HG02798 (cell line): ENCODE data around the gene RGSL1.

Source experiments
- ATAC-seq: cut with Tn5 transposase; IDR thresholded peaks from one replicate; pipeline ENCODE4 v1.9.1; 2021; ENCODE audit warnings: mild to moderate bottlenecking; ENCODE audit not compliant: unreplicated experiment, poor library complexity

Gene RGSL1

GRCh38 chr1:182450087-182450486, at the start of gene RGSL1:
TSS of gene RGSL1 (plus strand) at chr1:182450146. CDS start at chr1:182450166, 20 bp downstream.
- no peak for ATAC-seq

DNA sequence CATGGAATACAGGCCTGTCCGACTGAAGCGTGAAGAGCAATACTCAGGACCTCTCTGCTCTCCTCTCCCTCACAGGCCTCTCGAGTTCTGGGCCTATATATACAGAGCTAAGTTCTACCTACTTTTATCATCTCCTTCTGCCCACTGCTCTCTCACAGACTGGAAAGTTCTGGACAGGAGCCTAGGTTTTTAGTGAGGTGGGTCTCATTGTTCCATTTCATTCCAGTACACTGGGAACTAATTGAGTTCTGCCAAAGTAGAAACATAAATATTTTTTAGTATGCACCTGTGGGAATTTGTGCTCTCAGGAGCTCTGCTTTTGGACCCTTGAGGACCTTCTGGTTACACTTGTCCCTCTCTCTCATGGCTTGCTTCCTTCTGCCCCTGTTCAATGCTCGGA, 49.4 kb upstream of the RGSL1 start, which contains the start of gene TEDDM1:
Gene TEDDM1, minus strand, starts transcription at position 101 of the 400 bp plus-strand sequence. CDS start 182 bp downstream, outside the sequence.
- ATAC-seq: no peak

DNA sequence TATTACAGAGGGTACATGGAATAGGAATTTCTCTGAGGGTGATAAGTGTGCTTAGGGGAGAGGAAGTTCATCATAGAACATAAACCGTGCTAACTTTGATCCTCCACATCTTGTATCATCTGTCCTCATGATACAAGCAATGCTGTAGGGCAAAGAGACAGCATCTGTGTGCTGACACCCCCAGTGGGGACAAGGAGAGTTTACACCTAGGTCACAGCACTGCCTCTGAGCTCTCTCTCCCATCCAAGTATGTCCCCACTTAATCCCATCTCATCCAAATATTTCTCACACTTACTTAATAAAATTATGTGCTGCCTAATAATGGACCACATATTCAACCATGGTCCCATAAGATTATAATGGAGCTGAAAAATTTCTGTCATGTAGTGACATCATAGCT, 45.2 kb upstream of the RGSL1 start:
- ATAC-seq: no peak

GRCh38 chr1:182405578-182405977, 44.4 kb upstream of the RGSL1 start:
- no peak for ATAC-seq

GRCh38 chr1:182406012-182406411, 43.9 kb upstream of the RGSL1 start:
- no peak for ATAC-seq

DNA sequence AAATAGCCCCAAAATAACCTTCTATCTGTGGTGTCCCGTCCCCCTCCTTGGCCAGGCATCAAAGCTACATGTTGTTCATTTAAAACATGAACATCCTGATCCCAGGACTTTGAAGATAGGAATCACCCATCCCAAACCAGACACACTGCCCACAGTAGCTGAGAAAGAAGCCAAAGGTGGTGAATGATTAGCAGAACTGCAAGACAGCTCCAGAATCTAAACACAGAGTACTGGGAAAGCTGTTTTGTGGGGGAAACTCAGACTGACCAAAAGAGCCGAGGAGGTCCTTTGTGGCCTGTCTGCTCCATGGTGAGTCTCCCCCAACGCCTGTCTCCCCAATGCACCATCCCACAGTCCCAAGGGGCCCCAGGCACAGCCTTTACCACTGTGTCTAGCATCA, 42.2 kb upstream of the RGSL1 start:
- no peak for ATAC-seq

GRCh38 chr1:182408435-182409075, 41.4 kb upstream of the RGSL1 start:
- no peak for ATAC-seq

DNA sequence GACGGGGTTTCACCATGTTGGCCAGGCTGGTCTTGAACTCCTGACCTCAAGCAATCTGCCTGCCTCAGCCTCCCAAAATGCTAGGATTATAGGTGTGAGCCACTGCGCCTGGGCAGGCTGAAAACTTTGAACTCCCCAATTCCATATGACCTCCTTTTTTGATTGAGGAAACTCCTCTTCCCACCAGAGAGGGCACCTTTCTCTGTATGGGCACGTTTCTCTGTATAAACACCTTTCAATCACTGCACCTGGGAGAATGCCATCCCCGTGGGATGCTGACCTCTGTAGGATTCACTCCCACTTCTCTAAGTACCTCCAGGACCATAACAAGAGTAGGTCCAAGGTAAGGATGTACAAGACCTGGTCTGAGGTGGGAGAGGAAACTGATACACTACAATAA, 39.8 kb upstream of the RGSL1 start:
- no peak for ATAC-seq

GRCh38 chr1:182410620-182411273, 39.2 kb upstream of the RGSL1 start:
- ATAC-seq: no peak

DNA sequence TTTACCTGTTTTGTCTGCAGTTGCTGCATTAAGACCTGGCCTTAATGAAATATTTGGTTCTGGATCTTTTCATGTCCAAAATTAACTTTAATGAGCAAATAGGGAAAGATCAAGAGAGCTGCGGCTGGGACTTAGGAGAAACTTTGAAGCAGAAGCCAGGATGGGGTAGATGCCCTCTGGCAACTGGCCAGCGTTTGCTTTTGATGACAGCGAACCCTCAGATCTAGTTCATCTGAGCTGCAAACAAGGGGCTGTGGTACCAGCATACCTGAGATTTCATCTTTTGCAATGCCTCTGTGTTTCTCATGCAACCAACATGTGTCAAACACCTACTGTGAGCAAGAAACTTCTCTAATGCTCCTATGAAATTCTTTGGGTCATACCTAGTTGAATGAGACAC, 36.5 kb upstream of the RGSL1 start:
- ATAC-seq: no peak

DNA sequence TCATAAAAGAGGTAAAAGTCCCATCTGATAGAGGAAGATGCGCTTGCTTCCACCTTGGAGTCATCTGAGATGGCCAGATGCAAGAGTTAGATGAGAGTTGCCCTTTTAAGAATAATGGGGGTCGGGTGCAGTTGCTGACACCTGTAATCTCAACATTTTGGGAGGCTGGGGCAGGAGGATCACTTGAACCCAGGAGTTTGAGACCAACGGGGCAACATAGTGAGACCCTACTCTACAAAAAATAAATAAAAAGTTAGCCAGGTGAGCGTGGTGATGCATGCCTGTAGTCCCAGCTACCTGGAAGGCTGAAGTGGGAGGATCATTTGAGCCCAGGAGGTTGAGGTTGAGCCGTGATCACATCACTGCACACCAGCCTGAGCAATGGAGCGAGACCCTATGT, 36.0 kb upstream of the RGSL1 start:
- no peak for ATAC-seq

- ATAC-seq: no peak
Observed at GRCh38 chr1:182415789-182416188, 34.2 kb upstream of the RGSL1 start.

DNA sequence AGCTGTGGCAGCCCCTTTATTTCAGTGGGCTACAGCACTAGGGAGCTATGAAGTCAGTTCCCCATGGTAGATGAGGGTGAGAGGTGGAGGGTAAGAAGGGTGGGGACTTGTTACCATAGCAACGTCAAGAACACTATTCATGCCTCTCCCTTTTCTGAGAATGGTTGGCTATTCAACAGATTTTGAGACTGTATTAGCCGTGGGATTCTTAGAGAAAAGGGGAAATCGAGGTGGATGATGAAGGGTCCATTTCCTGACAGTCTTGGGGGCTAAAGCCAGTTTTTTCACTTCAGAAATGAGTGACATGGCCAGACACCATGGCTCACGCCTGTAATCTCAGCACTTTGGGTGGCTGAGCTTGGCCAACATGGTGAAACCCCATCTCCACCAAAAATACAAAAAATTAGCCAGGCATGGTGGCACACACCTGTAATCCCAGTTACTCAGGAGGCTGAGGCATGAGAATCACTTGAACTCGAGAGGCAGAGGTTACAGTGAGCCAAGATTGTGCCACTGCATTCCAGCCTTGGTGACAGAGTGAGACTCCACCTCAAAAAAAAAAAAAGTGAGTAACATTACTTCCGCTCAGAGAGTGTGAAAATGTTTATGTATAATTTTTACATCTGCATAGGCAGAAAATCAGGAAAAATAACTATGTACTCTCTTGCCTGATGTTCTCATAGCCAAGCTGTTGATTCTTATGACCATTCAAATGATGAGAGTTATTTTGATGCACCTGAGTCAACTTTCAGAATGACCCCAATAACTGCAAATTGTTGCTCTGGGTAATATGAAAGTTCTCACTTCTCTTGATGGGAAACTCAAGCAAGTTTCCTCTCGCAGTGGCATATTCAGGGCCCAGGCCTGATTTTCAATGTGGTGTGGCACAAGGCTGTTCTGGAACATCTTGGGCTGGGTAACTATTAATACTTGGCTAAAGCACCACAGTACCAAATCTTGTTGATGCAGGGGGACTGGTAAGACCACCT, 23.2 kb upstream of the RGSL1 start:
- peak; percentile 78 for ATAC-seq

GRCh38 chr1:182428043-182428442, 21.9 kb upstream of the RGSL1 start:
- no peak for ATAC-seq

DNA sequence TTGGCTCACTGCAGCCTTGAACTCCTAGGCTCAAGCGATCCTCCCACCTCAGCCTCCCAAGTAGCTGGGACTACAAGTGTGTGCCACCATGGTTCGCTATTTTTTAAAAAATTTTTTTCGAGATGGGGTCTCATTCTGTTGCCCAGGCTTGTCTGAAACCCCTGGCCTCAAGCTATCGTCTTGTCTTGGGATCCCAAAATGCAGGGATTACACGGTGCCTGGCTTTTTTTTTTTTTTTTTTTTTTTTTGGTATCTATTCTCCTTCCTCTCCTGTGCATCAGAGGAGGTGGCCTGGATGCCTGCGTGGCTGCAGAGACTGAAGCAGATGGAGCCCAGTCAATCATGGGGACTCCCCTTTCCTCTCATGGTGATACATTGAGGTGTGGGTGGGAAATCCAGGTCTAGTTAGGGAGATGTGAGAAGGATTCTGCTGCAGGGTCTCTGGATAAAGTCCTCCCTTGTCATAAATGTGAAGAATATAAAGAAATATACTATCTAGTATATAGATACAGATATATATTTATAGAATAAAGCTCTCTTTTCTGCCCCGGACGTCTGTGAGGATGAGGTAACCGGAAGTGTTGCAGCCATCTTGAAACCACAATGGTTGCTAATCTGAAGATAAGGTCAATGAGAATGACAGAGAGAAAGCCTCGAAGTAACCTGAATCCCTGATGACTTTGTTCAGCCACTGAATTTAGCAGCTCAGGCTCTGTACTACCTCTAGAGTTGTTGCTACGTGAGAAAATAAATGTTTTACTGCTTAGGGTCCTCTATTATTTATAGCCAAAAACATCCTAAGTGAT, 19.5 kb upstream of the RGSL1 start:
- peak; percentile 29 for ATAC-seq

DNA sequence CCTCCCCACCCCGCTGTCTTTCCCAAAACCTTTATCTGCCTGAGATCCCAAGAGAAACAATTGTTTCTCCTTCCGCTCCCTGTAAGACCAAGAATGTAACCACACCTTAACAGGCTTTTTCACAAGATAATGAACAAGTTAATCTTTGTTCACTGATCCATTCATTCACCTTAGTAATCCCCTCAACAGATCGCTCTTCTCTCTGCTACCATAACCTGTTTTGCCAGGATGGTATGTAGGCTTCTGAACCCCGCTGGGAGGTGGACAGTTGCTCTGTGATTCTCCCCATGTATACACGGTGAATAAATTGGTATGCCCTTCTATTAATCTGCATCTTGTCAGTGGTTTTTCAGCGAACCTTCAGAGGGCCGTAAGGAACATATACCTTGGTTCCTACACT, 18.7 kb upstream of the RGSL1 start:
- ATAC-seq: no peak

DNA sequence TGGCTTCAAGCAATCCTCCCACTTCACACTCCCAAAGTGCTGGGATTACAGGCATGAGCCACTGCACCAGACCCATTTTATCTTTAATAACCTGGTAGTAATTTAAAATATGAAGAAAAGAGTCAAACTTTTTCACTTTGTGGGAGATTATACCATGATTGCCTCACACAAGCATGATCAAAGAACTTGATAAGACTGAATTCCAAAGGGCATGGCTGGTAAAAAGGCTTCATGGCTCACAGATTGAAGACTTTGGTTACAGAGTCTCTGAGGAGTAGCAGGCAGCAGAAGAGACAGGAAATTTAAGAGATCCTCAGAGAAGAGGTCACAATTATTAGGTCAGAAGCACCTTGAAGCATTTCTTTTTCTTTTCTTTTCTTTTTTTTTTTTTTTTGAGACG, 16.4 kb upstream of the RGSL1 start:
- no peak for ATAC-seq

- no peak for ATAC-seq
Observed at GRCh38 chr1:182438326-182438725, 11.6 kb upstream of the RGSL1 start.

GRCh38 chr1:182441719-182442118, 8.2 kb upstream of the RGSL1 start:
- ATAC-seq: no peak

GRCh38 chr1:182442333-182442732, 7.6 kb upstream of the RGSL1 start:
- no peak for ATAC-seq
